Urothelium cell line (cell line): ENCODE data around the gene PI4KA.
A peak's percentile ranks its signal among the peaks of the same experiment; 100 is the strongest.

Experiments used
- DNase-seq: peaks from one replicate; pipeline ENCODE4 v3.0.0; 2011; ENCODE audit warnings: low spot score, mixed read lengths
- FAIRE-seq: peaks from 2 replicates; lab custom pipeline; 2011; peaks lifted over from hg19 to GRCh38; lab: Jason Lieb, UNC

Gene PI4KA

GRCh38 chr22:20819471-20819870 is 39.1 kb downstream of the PI4KA start:
- FAIRE-seq (no peak), DNase-seq (no peak)

GRCh38 chr22:20818471-20818870 is 40.1 kb downstream of the PI4KA start:
- DNase-seq (no peak), FAIRE-seq (peak; percentile 23)

- FAIRE-seq, result peak; percentile 65
- no peak for DNase-seq
Observed at GRCh38 chr22:20816559-20816958, 42.1 kb downstream of the PI4KA start.

- FAIRE-seq, result peak; percentile 56
- DNase-seq, result no peak
Observed at GRCh38 chr22:20815477-20816050, 43.0 kb downstream of the PI4KA start.

- DNase-seq, result no peak
- FAIRE-seq, result no peak
Observed at GRCh38 chr22:20814221-20814808, 44.3 kb downstream of the PI4KA start.

GRCh38 chr22:20813056-20813455 is 45.6 kb downstream of the PI4KA start:
- FAIRE-seq, result no peak
- no peak for DNase-seq

- no peak for FAIRE-seq
- no peak for DNase-seq
Observed at GRCh38 chr22:20811971-20812660, 46.5 kb downstream of the PI4KA start.

- FAIRE-seq (no peak), DNase-seq (no peak)
Observed at GRCh38 chr22:20811171-20811570, 47.4 kb downstream of the PI4KA start.

- DNase-seq, result no peak
- FAIRE-seq, result no peak
Observed at GRCh38 chr22:20810645-20811044, 48.0 kb downstream of the PI4KA start.

GRCh38 chr22:20809538-20810185 is 48.9 kb downstream of the PI4KA start:
- no peak for DNase-seq
- peak; percentile 9 for FAIRE-seq

GRCh38 chr22:20808844-20809243 is 49.8 kb downstream of the PI4KA start:
- FAIRE-seq, result no peak
- no peak for DNase-seq

GRCh38 chr22:20807315-20807752 is 51.3 kb downstream of the PI4KA start:
- FAIRE-seq (peak; percentile 93), DNase-seq (peak; percentile 70)

GRCh38 chr22:20805972-20806471 is 52.6 kb downstream of the PI4KA start:
- peak; percentile 76 for DNase-seq
- FAIRE-seq, result peak; percentile 37

- FAIRE-seq, result peak; percentile 67
- no peak for DNase-seq
Observed at GRCh38 chr22:20804650-20805049, 54.0 kb downstream of the PI4KA start.

GRCh38 chr22:20803696-20804324 is 54.8 kb downstream of the PI4KA start:
- peak; percentile 84 for FAIRE-seq
- DNase-seq, result no peak

GRCh38 chr22:20802922-20803553 is 55.6 kb downstream of the PI4KA start:
- FAIRE-seq, result no peak
- DNase-seq, result no peak

GRCh38 chr22:20802452-20802851 is 56.2 kb downstream of the PI4KA start:
- DNase-seq (no peak), FAIRE-seq (peak; percentile 77)

GRCh38 chr22:20799449-20799848 is 59.2 kb downstream of the PI4KA start:
- DNase-seq (no peak), FAIRE-seq (no peak)

- FAIRE-seq (no peak), DNase-seq (no peak)
Observed at GRCh38 chr22:20798974-20799373, 59.6 kb downstream of the PI4KA start.

GRCh38 chr22:20798218-20798617 is 60.4 kb downstream of the PI4KA start:
- DNase-seq (no peak), FAIRE-seq (no peak)

GRCh38 chr22:20796731-20797130 is 61.9 kb downstream of the PI4KA start:
- FAIRE-seq, result no peak
- DNase-seq, result no peak
